Hepatocyte (in vitro differentiated cells): ENCODE results near the gene MMP15.

ENCODE experiments used
- EZH2 ChIP-seq: fragments of 200-600 bp; sonication (generic); IDR thresholded peaks from 2 replicates; pipeline ENCODE4 v1.6.1; 2016; ENCODE audit warnings: antibody characterized with exemption, mild to moderate bottlenecking, borderline replicate concordance
- TF ChIP-seq, protein P1 (sequence below): fragments of 200-600 bp; sonication (generic); IDR thresholded peaks from 2 replicates; pipeline ENCODE4 v1.5.1; 2016; ENCODE audit warnings: antibody characterized with exemption, mild to moderate bottlenecking; ENCODE audit not compliant: poor library complexity

DNA sequence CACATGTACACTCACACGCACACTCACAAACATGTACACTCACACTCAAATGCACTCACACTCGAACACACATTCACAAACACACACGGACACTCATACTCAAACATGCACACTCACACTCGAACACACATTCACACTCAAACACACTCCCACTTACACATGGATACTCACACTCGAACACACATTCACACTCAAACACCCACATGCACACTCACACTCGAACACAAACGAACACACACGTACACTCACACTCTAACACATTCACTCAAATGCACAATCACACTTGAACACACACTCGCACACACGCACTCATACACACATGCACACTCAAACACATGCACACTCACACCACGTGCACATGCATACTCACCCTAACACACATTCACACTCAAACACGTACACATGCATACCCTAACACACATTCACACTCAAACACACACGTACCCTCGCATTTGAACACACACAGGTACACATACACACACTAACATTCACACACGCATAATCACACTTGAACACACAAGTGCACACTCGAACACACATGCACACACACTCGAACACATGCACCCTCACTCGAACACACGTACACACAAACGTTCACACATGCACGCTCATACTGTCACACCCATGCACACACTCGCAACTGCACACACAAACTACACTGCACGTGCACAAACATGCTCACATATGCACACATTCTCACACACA is 61.8 kb downstream of the MMP15 start:
- TF ChIP-seq, protein P1, sequence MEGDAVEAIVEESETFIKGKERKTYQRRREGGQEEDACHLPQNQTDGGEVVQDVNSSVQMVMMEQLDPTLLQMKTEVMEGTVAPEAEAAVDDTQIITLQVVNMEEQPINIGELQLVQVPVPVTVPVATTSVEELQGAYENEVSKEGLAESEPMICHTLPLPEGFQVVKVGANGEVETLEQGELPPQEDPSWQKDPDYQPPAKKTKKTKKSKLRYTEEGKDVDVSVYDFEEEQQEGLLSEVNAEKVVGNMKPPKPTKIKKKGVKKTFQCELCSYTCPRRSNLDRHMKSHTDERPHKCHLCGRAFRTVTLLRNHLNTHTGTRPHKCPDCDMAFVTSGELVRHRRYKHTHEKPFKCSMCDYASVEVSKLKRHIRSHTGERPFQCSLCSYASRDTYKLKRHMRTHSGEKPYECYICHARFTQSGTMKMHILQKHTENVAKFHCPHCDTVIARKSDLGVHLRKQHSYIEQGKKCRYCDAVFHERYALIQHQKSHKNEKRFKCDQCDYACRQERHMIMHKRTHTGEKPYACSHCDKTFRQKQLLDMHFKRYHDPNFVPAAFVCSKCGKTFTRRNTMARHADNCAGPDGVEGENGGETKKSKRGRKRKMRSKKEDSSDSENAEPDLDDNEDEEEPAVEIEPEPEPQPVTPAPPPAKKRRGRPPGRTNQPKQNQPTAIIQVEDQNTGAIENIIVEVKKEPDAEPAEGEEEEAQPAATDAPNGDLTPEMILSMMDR: no peak
- no peak for TF ChIP-seq EZH2
